D721Med (cell line): Measurements from ENCODE around the gene PODNL1.

Source experiments
- DNase-seq: peaks from one replicate; pipeline ENCODE4 v3.0.0; 2011; ENCODE audit warnings: low spot score; ENCODE audit not compliant: insufficient read length
- FAIRE-seq: peaks from 2 replicates; lab custom pipeline; 2011; peaks lifted over from hg19 to GRCh38; lab: Jason Lieb, UNC
- CTCF ChIP-seq: IDR thresholded peaks from 2 replicates; pipeline ENCODE4 v1.5.1; 2012; ENCODE audit warnings: mild to moderate bottlenecking, control low read depth; ENCODE audit not compliant: insufficient read depth; ENCODE audit errors: missing control alignments

Gene PODNL1

GRCh38 chr19:13938301-13939064 lies at the start of gene PODNL1:
Gene PODNL1 (minus strand): TSS chr19:13938417. CDS start chr19:13938181, 236 bp downstream.
- TF ChIP-seq CTCF: no peak
- FAIRE-seq: no peak

GRCh38 chr19:13987101-13987890 lies 49.1 kb upstream of the PODNL1 start:
- FAIRE-seq (no peak), DNase-seq (no peak)
- TF ChIP-seq CTCF: no peak

More at GRCh38 chr19:13938301-13939064, at the start of gene PODNL1:
- no peak for DNase-seq

GRCh38 chr19:13986348-13986904 lies 48.2 kb upstream of the PODNL1 start:
- FAIRE-seq (no peak), DNase-seq (no peak)
- no peak for TF ChIP-seq CTCF

GRCh38 chr19:13985771-13986347 lies 47.6 kb upstream of the PODNL1 start:
- no peak for TF ChIP-seq CTCF
- FAIRE-seq (no peak), DNase-seq (no peak)

GRCh38 chr19:13984875-13985741 lies 46.9 kb upstream of the PODNL1 start:
- TF ChIP-seq CTCF: no peak
- DNase-seq (no peak), FAIRE-seq (no peak)

- DNase-seq: no peak
- TF ChIP-seq CTCF: no peak
- FAIRE-seq: no peak
Measured at GRCh38 chr19:13984186-13984585, 46.0 kb upstream of the PODNL1 start.
